IPS-11a (cell line): ENCODE measurements around the gene ANKDD1A.

ENCODE experiments used
- H3K4me3 ChIP-seq: one replicate; pipeline ENCODE4 v1.5.1; 2013; ENCODE audit warnings: low read depth, low read length, control low read depth

The ANKDD1A gene

DNA sequence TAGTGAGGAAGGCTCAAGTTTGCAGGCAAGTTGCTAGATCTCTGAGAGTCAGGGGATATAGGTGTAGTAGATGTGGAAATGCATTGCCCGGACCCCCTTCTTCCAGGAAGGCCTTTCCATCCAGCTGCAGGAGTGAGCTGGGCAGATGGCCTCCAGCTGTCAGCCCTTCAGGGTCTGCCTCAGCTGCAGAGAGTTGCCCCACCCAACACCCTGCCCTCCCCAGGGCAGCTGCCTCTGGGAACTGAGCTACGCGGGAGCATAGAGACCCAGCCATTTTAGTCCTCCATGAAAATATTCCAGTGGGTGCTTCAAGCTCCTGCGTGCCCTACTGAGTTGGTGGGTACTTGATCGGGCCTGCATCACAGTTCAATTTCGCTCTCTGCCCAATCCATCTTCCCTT, 48.5 kb downstream of the ANKDD1A start:
- H3K4me3 ChIP-seq, result no peak overlapping the region

DNA sequence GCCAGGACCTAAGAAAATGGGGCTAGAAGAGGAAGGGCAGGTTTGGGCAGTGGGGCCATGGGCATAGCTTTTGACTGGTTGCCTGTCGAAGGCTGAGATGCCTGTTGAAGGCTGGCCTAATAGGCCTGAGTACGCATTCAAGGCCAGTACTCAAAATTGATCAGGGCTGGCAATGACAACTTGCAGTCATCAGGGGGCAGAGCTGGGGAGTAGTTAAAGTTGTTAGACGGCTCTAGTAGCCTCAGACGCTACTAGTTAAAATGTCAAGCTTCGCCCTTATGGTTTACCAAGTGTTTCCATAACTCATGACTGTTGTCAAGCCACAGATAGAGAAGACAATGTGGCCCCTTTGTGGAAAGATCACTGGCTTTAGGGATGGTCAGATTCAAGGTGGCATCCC, 49.3 kb downstream of the ANKDD1A start:
- H3K4me3 ChIP-seq, result no peak overlapping the region

DNA sequence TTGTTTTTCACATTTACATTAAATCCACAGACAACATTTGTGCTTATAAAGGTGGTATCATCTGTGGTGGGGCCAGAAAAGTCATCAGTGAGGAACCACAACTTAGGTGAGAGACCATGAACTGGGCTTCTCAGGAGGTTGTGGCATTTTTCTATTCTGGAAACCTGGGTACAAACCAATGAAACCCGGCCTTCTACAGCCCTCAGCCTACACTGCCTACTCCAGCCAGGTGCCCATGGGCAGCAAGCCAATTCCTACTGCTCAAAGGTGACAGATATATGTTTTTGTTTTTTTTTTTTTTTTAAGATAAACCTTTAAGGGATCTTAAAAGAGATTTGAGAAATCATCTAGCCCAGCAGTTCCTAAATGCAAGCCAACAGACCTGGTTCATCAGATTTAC, 57.7 kb downstream of the ANKDD1A start:
- no peak overlapping the region for H3K4me3 ChIP-seq

DNA sequence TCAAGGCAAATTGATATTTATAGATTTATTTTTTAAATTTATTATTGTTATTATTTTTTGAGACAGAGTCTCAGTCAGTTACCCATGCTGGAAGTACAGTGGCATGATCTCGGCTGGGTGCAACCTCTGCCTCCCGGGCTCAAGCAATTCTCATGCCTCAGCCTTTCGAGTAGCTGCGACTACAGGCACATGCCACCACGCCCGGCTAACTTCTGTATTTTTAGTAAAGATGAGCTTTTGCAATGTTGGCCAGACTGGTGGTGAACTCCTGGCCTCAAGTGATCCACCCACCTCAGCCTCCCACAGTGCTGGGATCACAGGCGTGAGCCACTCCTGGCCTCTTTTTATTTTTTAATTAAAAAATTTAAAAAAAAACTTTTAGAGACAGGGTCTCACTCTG, 59.0 kb downstream of the ANKDD1A start:
- no peak overlapping the region for H3K4me3 ChIP-seq

DNA sequence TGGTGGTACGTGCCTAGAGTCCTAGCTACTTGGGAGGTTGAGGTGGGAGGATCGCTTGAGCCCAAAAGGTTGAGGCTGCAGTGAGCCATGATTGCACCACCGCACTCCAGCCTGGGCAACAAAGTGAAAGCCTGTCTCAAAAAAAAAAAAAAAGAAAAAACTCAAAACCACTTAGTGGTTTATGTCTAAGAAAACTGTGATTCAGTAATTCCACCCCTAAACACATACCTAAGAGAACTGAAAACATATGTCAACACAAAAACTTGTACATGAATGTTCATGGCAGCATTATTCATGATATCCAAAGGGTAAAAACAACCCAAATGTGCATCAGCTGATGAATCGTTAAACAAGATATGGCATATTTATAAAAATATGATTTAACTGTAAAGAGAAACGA, 63.7 kb downstream of the ANKDD1A start:
- no peak overlapping the region for H3K4me3 ChIP-seq

DNA sequence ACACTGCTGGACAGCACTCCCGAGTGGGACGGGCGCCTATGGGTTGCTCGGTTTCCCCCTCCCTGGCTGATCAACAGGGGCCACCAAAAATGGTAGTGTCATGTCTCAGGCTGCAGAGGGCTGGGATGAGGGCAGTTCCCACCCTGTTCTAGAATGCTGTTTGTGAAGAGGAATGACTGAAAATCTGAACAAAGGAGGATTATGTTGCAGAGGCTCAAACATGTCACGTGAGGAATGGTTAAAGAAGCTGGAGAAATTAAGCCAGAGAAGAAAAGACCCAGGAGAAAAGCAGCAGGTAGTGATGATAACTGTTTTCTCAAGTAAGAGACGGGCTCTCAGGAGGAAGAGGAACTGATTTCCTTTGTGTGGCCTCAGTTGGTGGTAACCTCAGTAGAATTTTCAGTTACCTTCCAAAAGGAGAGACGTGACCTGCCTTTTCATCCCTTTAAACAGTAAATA, 67.6 kb downstream of the ANKDD1A start:
- no peak overlapping the region for H3K4me3 ChIP-seq

DNA sequence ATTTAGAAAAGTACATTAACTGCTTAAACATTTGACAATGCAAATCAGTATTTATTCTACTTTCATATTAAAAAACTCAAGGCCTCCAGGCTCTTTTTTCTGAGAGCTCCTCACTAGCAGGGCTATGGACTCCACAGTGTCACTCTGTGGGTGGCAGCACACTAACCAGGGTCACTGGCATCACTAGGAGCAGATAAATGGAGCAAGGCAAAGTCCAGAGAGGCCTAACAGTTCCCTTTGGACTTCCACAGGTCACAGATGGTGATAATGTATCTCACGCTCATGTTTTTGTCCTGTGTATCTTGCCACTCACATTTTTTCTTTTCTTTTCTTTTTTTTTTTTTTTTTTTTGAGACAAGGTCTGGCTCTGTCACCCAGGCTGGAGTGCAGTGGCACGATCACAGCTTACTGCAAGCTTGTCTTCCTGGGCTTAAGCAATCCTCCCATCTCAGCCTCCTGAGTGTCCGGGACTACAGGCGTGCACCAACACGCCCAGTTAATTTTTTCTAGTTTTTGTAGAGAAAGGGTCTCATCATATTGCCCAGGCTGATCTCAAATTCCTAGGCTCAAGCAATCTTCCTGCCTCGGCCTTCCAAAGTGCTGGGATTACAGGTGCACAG, 70.2 kb downstream of the ANKDD1A start:
- no peak overlapping the region for H3K4me3 ChIP-seq

DNA sequence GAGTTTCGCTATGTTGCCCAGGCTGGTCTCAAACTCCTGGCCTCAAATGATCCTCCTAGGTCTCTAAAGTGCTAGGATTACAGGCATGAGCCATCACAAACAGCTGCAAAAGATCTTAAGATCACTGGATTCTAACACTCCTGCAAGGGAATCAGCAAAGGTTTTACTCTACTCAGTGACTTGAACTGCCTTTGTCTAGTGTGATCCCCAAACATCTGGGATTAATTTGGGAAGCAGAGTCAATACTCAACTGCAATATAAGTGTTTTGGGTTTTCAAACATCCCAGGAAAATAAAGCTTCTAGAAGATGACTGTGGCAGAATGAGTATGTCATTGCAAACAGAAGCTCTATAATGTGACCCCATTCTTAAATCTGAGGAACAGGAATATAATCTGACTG, 70.8 kb downstream of the ANKDD1A start:
- no peak overlapping the region for H3K4me3 ChIP-seq

DNA sequence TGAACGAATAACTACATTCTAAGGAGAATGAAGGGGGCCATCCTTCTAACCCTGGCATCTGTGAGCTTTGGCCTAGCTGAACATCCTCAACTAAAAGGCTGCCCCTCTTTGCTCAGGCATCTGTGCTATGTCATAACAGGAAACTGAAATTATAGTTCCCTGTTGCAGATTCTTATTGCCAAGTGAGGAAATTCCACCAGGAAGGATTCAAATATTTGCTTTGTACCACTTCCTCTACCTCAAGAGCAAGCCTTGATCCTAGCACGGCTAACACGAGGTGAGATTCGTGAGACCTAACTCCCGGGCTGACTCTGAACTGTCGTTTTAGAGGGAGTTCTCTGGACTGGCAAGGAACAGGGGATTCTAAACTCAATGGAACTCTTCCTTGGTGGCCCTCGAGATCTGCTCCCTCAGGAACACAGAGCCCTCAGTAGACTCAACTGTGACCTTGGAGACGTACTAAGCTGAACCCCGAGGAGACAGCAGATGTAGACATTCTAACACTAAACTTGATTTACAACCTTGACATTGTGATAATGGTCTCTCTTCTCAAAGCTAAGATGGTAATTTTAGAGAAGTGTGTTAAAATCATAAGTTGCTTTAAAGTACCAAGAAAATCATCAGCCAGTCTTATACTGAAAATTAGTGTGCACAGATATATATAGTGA, 73.8 kb downstream of the ANKDD1A start:
- no peak overlapping the region for H3K4me3 ChIP-seq

DNA sequence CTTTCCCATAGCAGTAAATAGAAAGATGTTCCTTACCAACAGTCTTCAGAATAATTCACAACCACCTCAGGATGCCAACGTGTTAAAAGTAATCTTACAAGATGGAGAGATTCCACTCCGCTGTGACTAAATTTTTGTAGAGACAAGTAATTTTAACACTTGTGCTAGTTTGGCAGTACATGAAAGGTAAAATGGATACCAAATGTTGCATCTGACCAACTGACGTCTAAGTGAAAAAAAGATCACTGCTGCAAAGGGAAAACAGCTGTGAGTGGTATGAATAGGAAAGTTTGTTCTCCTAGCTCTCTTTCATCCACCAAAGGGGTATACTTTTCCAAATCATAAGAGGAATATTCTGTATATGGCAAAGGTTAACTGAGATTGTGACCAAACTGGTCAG, 75.4 kb downstream of the ANKDD1A start:
- H3K4me3 ChIP-seq, result no peak overlapping the region

DNA sequence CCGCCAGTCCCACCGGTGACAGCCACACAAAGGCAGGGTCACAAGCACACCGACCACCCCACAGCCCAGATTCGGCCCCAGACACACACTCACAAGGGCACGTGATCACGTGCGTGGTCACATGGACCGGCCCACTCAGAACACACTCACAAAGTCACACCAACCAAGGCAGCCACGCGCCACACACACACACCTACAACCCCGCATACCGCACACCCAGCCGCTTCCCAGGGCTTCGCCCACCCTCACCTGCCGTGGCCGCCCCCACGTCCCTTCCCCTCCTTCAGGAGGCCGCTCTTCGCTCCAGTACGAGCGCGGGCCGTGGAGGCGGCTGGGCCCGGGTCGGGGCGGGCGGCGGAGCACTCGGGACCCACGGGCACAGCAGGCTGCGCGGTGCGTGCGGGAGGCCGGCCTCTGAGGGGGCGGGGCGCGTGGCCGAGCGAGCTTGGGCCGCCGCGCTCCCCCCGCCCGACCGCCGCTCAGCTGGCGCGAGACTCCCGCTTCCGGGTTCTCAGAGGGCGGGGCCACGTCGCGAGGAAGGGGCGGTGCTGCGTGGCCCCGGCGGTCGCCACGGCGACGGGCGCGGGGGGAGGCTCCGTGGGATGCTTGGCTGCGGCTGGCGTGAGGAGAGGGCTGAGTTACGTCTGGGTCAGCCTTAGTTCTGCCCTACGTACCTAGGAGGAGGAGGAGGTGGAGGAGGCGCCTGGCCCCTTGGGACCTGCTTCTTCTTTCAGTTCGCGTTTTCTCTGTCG, 77.9 kb downstream of the ANKDD1A start, which contains the start of gene SPG21:
Gene SPG21 (minus strand): TSS at position 499 of the 752 bp plus-strand sequence. CDS start 6,345 bp downstream, outside the sequence.
- peak within 1 kb of the TSS; percentile 89 for H3K4me3 ChIP-seq

DNA sequence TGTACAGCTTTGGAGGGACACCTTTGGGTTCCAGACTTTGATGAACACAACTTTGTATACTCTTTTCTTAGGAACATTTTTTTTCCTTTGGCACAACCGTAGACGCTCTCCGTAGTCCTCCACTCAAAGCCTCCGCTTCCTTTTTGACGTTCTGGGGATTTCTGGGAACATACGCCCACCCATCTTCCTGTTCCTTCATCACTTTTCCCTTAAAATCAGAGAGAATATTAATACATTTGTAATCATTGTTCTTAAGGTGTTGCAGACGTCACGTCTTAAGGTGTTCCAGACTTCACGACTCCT, 78.4 kb downstream of the ANKDD1A start:
- peak overlapping the region; percentile 89 for H3K4me3 ChIP-seq

DNA sequence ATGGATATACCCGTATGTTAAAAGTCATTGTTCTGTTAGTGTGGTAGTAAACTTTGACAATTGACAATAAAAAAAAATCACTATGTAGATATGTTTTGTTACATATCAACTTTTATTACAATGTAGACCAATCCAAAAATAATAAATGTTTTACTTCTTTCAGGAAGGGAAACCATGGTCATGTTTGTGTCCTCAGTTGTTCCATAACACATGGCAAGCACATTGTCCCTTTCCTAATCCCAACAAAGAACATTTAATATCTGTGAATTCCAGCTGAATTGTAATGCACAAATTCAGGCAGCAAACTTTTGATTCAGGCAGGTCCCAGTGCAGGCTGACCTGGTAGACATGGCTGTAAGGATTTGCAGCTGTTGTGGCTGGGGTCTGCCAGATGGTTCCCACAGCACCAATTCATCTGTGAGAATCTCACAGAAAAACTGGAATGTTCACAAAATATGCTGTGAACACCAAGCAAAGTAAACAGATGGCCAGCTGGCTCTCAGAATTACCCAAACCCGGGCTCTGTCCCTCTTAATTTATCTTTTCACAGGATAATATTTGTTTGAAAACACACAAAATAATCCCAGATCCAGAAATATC, 79.9 kb downstream of the ANKDD1A start:
- H3K4me3 ChIP-seq, result no peak overlapping the region

DNA sequence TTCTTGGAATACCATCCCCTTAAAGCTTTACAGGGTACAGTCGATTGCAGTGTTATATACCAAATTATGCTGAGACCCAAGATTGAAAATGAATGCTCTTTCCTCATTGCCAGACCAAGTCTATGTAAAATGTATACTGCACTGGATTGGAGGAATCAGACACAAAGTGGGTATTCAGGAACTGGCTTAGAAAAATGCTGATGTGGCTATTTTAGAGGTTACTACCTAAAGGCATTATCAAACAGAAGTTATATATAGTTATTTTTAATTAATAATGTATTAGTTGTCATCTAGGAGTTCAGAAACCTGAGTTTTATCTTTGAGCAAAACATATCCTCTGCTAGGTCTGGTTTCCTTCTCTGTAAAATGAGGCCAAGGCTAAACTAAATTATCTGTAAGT, 81.6 kb downstream of the ANKDD1A start:
- no peak overlapping the region for H3K4me3 ChIP-seq

DNA sequence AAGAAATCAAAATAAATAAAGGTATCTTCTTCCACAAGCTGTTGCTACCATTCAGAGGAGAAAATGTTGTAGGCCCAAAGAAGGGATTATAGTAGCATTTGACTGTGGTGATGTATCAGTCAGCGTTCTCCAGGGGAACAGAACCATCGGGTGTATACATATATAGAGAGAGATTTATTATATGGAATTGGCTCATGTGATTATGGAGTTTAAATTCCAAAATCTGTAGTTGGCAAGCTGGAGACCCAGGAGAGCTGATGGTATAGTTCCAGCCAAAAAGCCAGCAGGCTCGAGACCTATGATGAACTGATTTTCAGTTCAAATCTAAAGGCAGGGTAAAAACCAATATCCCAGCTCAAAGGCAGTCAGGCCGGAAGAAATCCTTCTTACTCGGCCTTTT, 85.4 kb downstream of the ANKDD1A start:
- no peak overlapping the region for H3K4me3 ChIP-seq

DNA sequence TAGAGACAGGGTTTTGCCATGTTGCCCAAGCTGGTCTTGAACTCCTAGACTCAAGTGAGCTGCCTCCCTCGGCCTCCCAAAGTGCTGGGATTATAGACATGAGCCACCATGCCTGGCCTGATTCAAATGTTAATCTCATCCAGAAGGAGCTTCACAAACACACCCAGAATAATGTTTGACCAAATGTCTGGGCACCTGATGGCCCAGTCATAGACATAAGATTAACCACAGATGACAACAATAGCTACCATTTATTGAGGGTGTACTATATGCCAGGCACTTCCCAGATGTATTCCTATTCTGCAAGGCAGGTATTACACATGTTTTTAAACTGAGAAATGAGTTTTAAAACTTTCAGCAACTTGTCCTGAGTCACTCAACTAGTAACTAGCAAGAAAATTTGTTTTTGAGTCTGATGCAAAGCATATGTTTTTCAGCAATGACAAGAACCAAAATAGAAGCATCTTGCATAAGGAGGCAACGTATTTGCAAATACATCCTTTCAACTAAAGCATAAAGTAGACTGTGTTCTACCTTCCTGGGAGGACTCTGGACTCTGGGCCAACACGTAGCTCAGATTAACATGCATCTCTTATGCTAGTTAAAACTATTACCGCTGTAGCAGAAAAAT, 86.2 kb downstream of the ANKDD1A start:
- H3K4me3 ChIP-seq, result no peak overlapping the region

DNA sequence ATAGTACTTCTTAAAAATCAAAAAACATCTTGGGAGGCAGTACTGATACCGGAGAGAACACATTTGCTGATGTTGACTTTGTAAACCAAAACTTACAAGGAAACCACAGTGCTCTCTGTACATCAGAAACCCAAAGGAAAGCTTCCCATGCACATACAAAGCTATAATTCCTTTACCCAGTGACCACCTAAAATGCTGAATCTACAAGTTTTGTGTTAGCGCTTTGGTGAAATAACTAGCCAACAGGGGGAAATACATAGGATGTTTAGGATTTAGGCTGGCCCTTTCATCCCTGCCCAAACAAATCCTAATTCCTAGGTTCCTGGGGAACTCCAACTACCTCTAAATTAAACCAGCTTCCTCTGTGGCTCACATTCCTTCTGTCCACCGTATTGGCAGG, 93.3 kb downstream of the ANKDD1A start:
- H3K4me3 ChIP-seq, result no peak overlapping the region

DNA sequence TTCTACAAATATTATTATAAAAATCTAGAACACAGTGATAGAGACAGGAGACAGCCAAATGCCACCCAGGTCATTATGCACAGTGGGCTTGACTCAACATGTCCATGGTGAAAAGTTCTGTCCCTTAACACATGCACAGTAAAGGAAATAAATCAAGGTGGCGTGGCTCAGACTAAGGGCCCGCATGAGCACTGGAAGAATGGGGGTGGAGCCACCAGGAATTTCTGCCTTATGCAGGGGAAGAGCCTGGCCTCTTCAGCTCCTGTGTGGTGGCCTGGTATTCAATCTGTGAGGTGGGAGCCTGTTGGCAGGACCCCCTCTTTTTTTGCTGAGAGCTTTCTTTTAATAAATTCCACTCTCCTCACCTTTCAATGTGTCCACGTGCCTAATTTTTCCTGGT, 95.2 kb downstream of the ANKDD1A start:
- no peak overlapping the region for H3K4me3 ChIP-seq
